HAP-1 (cell line): ENCODE results near the gene GALNT17.

ENCODE experiments used
- DNase-seq, 2 experiments: peaks; one replicate each; pipeline ENCODE4 v3.0.0-alpha.2; 2016 to 2020; ENCODE audit warnings: low spot score in 2 of 2
- H3K27me3 ChIP-seq: fragments of 250-450 bp; sonication (Bioruptor Pico); 2 replicates; pipeline ENCODE4 v1.5.1; 2020; ENCODE audit warnings: low read depth, mild to moderate bottlenecking, moderate library complexity
- H3K36me3 ChIP-seq: fragments of 250-450 bp; sonication (Bioruptor Pico); replicated peaks from 2 replicates; pipeline ENCODE4 v1.5.1; 2020; ENCODE audit warnings: mild to moderate bottlenecking
- H3K4me1 ChIP-seq: fragments of 250-450 bp; sonication (Bioruptor Pico); 2 replicates; pipeline ENCODE4 v1.5.1; 2020; ENCODE audit warnings: mild to moderate bottlenecking
- H3K4me3 ChIP-seq: fragments of 250-450 bp; sonication (Bioruptor Pico); 2 replicates; pipeline ENCODE4 v1.5.1; 2020; ENCODE audit warnings: mild to moderate bottlenecking, moderate library complexity
- H3K9me3 ChIP-seq: fragments of 250-450 bp; sonication (Bioruptor Pico); 2 replicates; pipeline ENCODE4 v1.5.1; 2020; ENCODE audit warnings: mild to moderate bottlenecking, moderate library complexity
- in situ Hi-C: fragments of 300-500 bp; cut with MboI; formaldehyde crosslinking; loops from 3 replicates; pipeline ENCODE4 v1.14.3; 2020; ENCODE audit warnings: low sequenced_read_pairs, inconsistent platforms, mixed read lengths

Gene GALNT17

GRCh38 chr7:71504697-71505441, 372.9 kb downstream of the GALNT17 start:
- H3K4me3 ChIP-seq: no peak overlapping the region
- no peaks in the 10 kb centered on the region for H3K36me3 ChIP-seq
- DNase-seq: no peak
- H3K4me1 ChIP-seq: no peaks in the 10 kb centered on the region
- no peaks in the 10 kb centered on the region for H3K9me3 ChIP-seq
- in situ Hi-C loops: no loop called here
- no peaks in the 10 kb centered on the region for H3K27me3 ChIP-seq

- Histone ChIP-seq H3K9me3 (no peaks in the 10 kb centered on the region; the same call in 1 of the 2 replicates), H3K36me3 (no peaks in the 10 kb centered on the region), H3K4me3 (no peak overlapping the region), H3K27me3 (no peaks in the 10 kb centered on the region), H3K4me1 (no peaks in the 10 kb centered on the region)
- in situ Hi-C loops: no loop called here
- DNase-seq: no peak
These were observed 374.9 kb downstream of the GALNT17 start for GRCh38 chr7:71506822-71507221.

- in situ Hi-C loops: no loop called here
- H3K27me3 ChIP-seq: no peaks in the 10 kb centered on the region
- no peaks in the 10 kb centered on the region; the same call in 1 of the 2 replicates for H3K9me3 ChIP-seq
- no peak for DNase-seq
- no peaks in the 10 kb centered on the region for H3K4me1 ChIP-seq
- H3K4me3 ChIP-seq: no peak overlapping the region
- no peaks in the 10 kb centered on the region for H3K36me3 ChIP-seq
These were observed 376.0 kb downstream of the GALNT17 start for GRCh38 chr7:71507680-71508602.

- no peaks in the 10 kb centered on the region; the same call in 1 of the 2 replicates for H3K9me3 ChIP-seq
- no peak overlapping the region for H3K4me3 ChIP-seq
- H3K36me3 ChIP-seq: no peaks in the 10 kb centered on the region
- in situ Hi-C loops: no loop called here
- no peaks in the 10 kb centered on the region for H3K27me3 ChIP-seq
- DNase-seq: no peak
- no peaks in the 10 kb centered on the region for H3K4me1 ChIP-seq
These were observed 377.4 kb downstream of the GALNT17 start for GRCh38 chr7:71509381-71509780.

- no peak for DNase-seq
These were observed 379.4 kb downstream of the GALNT17 start for GRCh38 chr7:71511361-71511807.

GRCh38 chr7:71517940-71518699, 386.2 kb downstream of the GALNT17 start:
- in situ Hi-C loops: no loop called here
- Histone ChIP-seq H3K27me3 (no peaks in the 10 kb centered on the region), H3K36me3 (no peaks in the 10 kb centered on the region), H3K9me3 (no peaks in the 10 kb centered on the region), H3K4me3 (no peak overlapping the region), H3K4me1 (no peaks in the 10 kb centered on the region)
- DNase-seq: no peak

More at GRCh38 chr7:71511361-71511807, 379.4 kb downstream of the GALNT17 start:
- H3K9me3 ChIP-seq: no peaks in the 10 kb centered on the region; the same call in 1 of the 2 replicates
- in situ Hi-C loops: no loop called here
- no peaks in the 10 kb centered on the region for H3K36me3 ChIP-seq
- no peaks in the 10 kb centered on the region for H3K4me1 ChIP-seq
- no peak overlapping the region for H3K4me3 ChIP-seq
- H3K27me3 ChIP-seq: no peaks in the 10 kb centered on the region

GRCh38 chr7:71518880-71519279, 386.9 kb downstream of the GALNT17 start:
- Histone ChIP-seq H3K27me3 (no peaks in the 10 kb centered on the region), H3K4me3 (no peak overlapping the region), H3K36me3 (no peaks in the 10 kb centered on the region), H3K4me1 (no peaks in the 10 kb centered on the region), H3K9me3 (no peaks in the 10 kb centered on the region)
- in situ Hi-C loops: no loop called here
- no peak for DNase-seq

- Histone ChIP-seq H3K4me1 (no peaks in the 10 kb centered on the region), H3K9me3 (no peaks in the 10 kb centered on the region), H3K36me3 (no peaks in the 10 kb centered on the region), H3K27me3 (no peaks in the 10 kb centered on the region), H3K4me3 (no peak overlapping the region)
- in situ Hi-C loops: no loop called here
- no peak for DNase-seq
These were observed 389.6 kb downstream of the GALNT17 start for GRCh38 chr7:71521506-71521905.

GRCh38 chr7:71526106-71526505, 394.2 kb downstream of the GALNT17 start:
- Histone ChIP-seq H3K9me3 (no peaks in the 10 kb centered on the region), H3K27me3 (no peaks in the 10 kb centered on the region), H3K36me3 (no peaks in the 10 kb centered on the region), H3K4me1 (no peaks in the 10 kb centered on the region), H3K4me3 (no peak overlapping the region)
- DNase-seq: no peak
- in situ Hi-C loops: no loop called here

- no peak for DNase-seq
- Histone ChIP-seq H3K27me3 (no peaks in the 10 kb centered on the region), H3K9me3 (no peaks in the 10 kb centered on the region), H3K4me1 (no peaks in the 10 kb centered on the region), H3K4me3 (no peak overlapping the region), H3K36me3 (no peaks in the 10 kb centered on the region)
- in situ Hi-C loops: no loop called here
These were observed 395.3 kb downstream of the GALNT17 start for GRCh38 chr7:71527213-71527612.

GRCh38 chr7:71535616-71536015, 403.7 kb downstream of the GALNT17 start:
- H3K4me3 ChIP-seq: no peak overlapping the region
- no peaks in the 10 kb centered on the region for H3K36me3 ChIP-seq
- DNase-seq: no peak
- in situ Hi-C loops: no loop called here
- no peaks in the 10 kb centered on the region for H3K27me3 ChIP-seq
- H3K4me1 ChIP-seq: no peaks in the 10 kb centered on the region
- H3K9me3 ChIP-seq: no peaks in the 10 kb centered on the region

- no peak for DNase-seq
- H3K4me3 ChIP-seq: no peak overlapping the region
- H3K36me3 ChIP-seq: no peaks in the 10 kb centered on the region
- in situ Hi-C loops: no loop called here
- no peaks in the 10 kb centered on the region for H3K27me3 ChIP-seq
- no peaks in the 10 kb centered on the region for H3K4me1 ChIP-seq
- no peaks in the 10 kb centered on the region for H3K9me3 ChIP-seq
These were observed 406.3 kb downstream of the GALNT17 start for GRCh38 chr7:71538210-71538609.

- Histone ChIP-seq H3K27me3 (no peaks in the 10 kb centered on the region), H3K9me3 (no peaks in the 10 kb centered on the region), H3K36me3 (no peaks in the 10 kb centered on the region), H3K4me1 (no peaks in the 10 kb centered on the region), H3K4me3 (no peak overlapping the region)
- in situ Hi-C loops: no loop called here
- no peak for DNase-seq
These were observed 407.7 kb downstream of the GALNT17 start for GRCh38 chr7:71539615-71540014.
